Activated CD8-positive, alpha-beta T cell treated with anti-CD3 and anti-CD28 coated beads for 36 hours (primary cell): ENCODE data around the gene PLTP. TPM values are rescaled to one million over a fixed set of nuclear protein-coding genes. Genes with fewer than 3 reads are reported as not detected.
A peak's percentile ranks its signal among the peaks of the same experiment; 100 is the strongest.

Source experiments
- ATAC-seq: fragments of 200-7000 bp; cut with Tn5 transposase; one replicate; pipeline ENCODE4 v1.10.0; 2021; ENCODE audit warnings: mild to moderate bottlenecking, moderate library complexity
- CTCF ChIA-PET: fragments of 350-600 bp; sonication (Branson Sonifier 250); formaldehyde crosslinking; loops from one replicate; lab custom pipeline; 2021; ENCODE audit warnings: antibody characterized with exemption; lab: Charles Lee
- POLR2A ChIA-PET: fragments of 350-600 bp; sonication (Branson Sonifier 250); formaldehyde crosslinking; loops from one replicate; lab custom pipeline; 2021; ENCODE audit warnings: antibody characterized with exemption; lab: Charles Lee
- DNase-seq: peaks from one replicate; pipeline ENCODE4 v3.0.0-alpha.2; 2020
- H3K27ac Mint-ChIP-seq: one replicate; pipeline ENCODE4 v1.8.0; 2021; ENCODE audit warnings: mild to moderate bottlenecking, mixed read lengths
- H3K27me3 Mint-ChIP-seq: one replicate; pipeline ENCODE4 v1.8.0; 2021; ENCODE audit warnings: mixed read lengths
- H3K36me3 Mint-ChIP-seq: one replicate; pipeline ENCODE4 v1.8.0; 2021; ENCODE audit warnings: low read depth, mixed read lengths
- H3K4me1 Mint-ChIP-seq: one replicate; pipeline ENCODE4 v1.8.0; 2021; ENCODE audit warnings: low read depth, mixed read lengths
- H3K4me3 Mint-ChIP-seq: one replicate; pipeline ENCODE4 v1.8.0; 2021; ENCODE audit warnings: mild to moderate bottlenecking, moderate library complexity, mixed read lengths
- H3K9me3 Mint-ChIP-seq: one replicate; pipeline ENCODE4 v1.8.0; 2021; ENCODE audit warnings: mixed read lengths
- CTCF ChIP-seq: fragments of 200-600 bp; IDR thresholded peaks from one replicate; pipeline ENCODE4 v1.8.0; 2022; ENCODE audit warnings: antibody characterized with exemption, mild to moderate bottlenecking
- intact Hi-C: fragments of 100-400 bp; cut with micrococcal nuclease; formaldehyde crosslinking; loops from one replicate; pipeline ENCODE4 v1.10.0; 2022
- total RNA-seq, 2 experiments: library from RNA; stranded (reverse); gene quantifications; one replicate each; pipeline ENCODE4 v1.2.3, GENCODE V29; 2021

PLTP gene
- total RNA-seq, 2 experiments from 2014 or later = 7.4 to 8.6 TPM

- no peak overlapping the region for H3K4me3 Mint-ChIP-seq
- ChIA-PET POLR2A (interaction anchor here (1.0 to 12.9 kb wide), 7 partner anchors 8 to 151 kb away, joined by 3 to 119 read pairs (median 12); partner anchors contain the start of genes PCIF1 and UBE2C), CTCF (interaction anchor here (1.0 to 6.6 kb wide), 2 partner anchors 13 to 19 kb away, joined by 3 to 40 read pairs; no protein-coding TSS in a partner anchor)
- TF ChIP-seq CTCF = no peak
- DNase-seq (no peak), ATAC-seq (no peak)
- intact Hi-C loops = no loop called here
- no peaks in the 10 kb centered on the region for H3K27me3 Mint-ChIP-seq
- no peaks in the 10 kb centered on the region for H3K9me3 Mint-ChIP-seq
- H3K4me1 Mint-ChIP-seq = peaks cover 9% of the 10 kb centered on the region
- no peak overlapping the region for H3K27ac Mint-ChIP-seq
- peaks cover 30% of the 10 kb centered on the region for H3K36me3 Mint-ChIP-seq
These were observed 38.3 kb upstream of the PLTP start for GRCh38 chr20:45950330-45950646.

GRCh38 chr20:45949542-45950329, 37.8 kb upstream of the PLTP start:
- intact Hi-C loops = no loop called here
- no peak for DNase-seq
- Mint-ChIP-seq H3K27me3 (no peaks in the 10 kb centered on the region), H3K36me3 (peaks cover 35% of the 10 kb centered on the region), H3K9me3 (no peaks in the 10 kb centered on the region), H3K4me1 (peaks cover 9% of the 10 kb centered on the region), H3K4me3 (no peak overlapping the region), H3K27ac (no peak overlapping the region)
- ChIA-PET POLR2A (interaction anchor here (0.8 to 12.9 kb wide), 11 partner anchors 8 to 150 kb away, joined by 3 to 119 read pairs (median 6); partner anchors contain the start of genes PCIF1, UBE2C and ZNF335), CTCF (interaction anchor here (1.0 to 6.6 kb wide), 3 partner anchors 13 to 37 kb away, joined by 3 to 40 read pairs (median 4); no protein-coding TSS in a partner anchor)
- TF ChIP-seq CTCF = no peak
- no peak for ATAC-seq

GRCh38 chr20:45948742-45949541, 37.0 kb upstream of the PLTP start:
- Mint-ChIP-seq H3K4me1 (peaks cover 14% of the 10 kb centered on the region), H3K4me3 (no peak overlapping the region), H3K36me3 (peaks cover 40% of the 10 kb centered on the region), H3K27me3 (no peaks in the 10 kb centered on the region), H3K27ac (peak overlapping the region; percentile 21), H3K9me3 (no peaks in the 10 kb centered on the region)
- DNase-seq = no peak
- intact Hi-C loops = no loop called here
- no peak for TF ChIP-seq CTCF
- ATAC-seq = no peak
- POLR2A ChIA-PET = interaction anchor here (0.8 to 12.9 kb wide), 12 partner anchors 9 to 150 kb away, joined by 3 to 119 read pairs (median 6); partner anchors contain the start of genes PCIF1, UBE2C and ZNF335
- CTCF ChIA-PET = interaction anchor here (1.0 to 6.6 kb wide), 4 partner anchors 10 to 38 kb away, joined by 3 to 40 read pairs (median 4); no protein-coding TSS in a partner anchor

GRCh38 chr20:45948261-45948733, 36.3 kb upstream of the PLTP start:
- no peaks in the 10 kb centered on the region for H3K9me3 Mint-ChIP-seq
- H3K36me3 Mint-ChIP-seq = peaks cover 40% of the 10 kb centered on the region
- no peak for TF ChIP-seq CTCF
- peaks cover 19% of the 10 kb centered on the region for H3K4me1 Mint-ChIP-seq
- ChIA-PET CTCF (interaction anchor here (1.1 to 6.6 kb wide), 2 partner anchors 9 to 21 kb away, joined by 3 to 40 read pairs; no protein-coding TSS in a partner anchor), POLR2A (interaction anchor here (0.9 to 12.9 kb wide), 7 partner anchors 10 to 63 kb away, joined by 3 to 119 read pairs (median 12); partner anchors contain the start of gene PCIF1)
- ATAC-seq (no peak), DNase-seq (no peak)
- H3K27me3 Mint-ChIP-seq = no peaks in the 10 kb centered on the region
- intact Hi-C loops = no loop called here
- H3K27ac Mint-ChIP-seq = peak overlapping the region; percentile 38
- H3K4me3 Mint-ChIP-seq = no peak overlapping the region
